AG09309 (cell line): Measurements from ENCODE around the gene CPNE4.

Source experiments
- DNase-seq: peaks from one replicate; pipeline ENCODE4 v3.0.0-alpha.2; 2010; ENCODE audit warnings: low read depth
- H3K4me3 ChIP-seq: 2 replicates; pipeline ENCODE4 v1.5.1; 2011; ENCODE audit warnings: mild to moderate bottlenecking, low read depth, low read length, moderate library complexity; ENCODE audit not compliant: control insufficient read depth
- TF ChIP-seq, protein P1 (sequence below): IDR thresholded peaks from 2 replicates; pipeline ENCODE4 v1.5.1; 2011; ENCODE audit warnings: mild to moderate bottlenecking, low read depth, low read length, inconsistent platforms; ENCODE audit not compliant: insufficient read depth, control insufficient read depth; ENCODE audit errors: missing control alignments

Gene CPNE4

DNA sequence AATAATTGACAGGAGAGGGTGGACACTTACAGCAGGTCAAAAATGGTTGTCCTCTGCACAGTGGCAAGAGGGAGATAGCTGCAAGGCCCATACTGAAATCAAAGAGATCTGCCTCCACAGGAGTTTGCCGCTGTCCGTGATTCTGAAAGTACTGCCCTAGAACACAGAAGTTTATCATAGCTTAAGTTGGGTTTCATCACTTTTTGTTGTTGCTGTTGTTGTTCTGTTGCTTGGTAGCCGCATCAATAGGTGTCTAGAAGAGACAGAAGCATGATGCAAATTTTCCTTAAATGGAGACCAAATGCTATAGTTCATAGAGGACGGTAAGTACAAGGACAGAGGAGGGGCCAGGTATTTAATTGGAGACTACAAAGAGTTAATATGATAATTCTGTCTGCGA lies 412.1 kb downstream of the CPNE4 start:
- H3K4me3 ChIP-seq: no peak overlapping the region
- no peak for DNase-seq

DNA sequence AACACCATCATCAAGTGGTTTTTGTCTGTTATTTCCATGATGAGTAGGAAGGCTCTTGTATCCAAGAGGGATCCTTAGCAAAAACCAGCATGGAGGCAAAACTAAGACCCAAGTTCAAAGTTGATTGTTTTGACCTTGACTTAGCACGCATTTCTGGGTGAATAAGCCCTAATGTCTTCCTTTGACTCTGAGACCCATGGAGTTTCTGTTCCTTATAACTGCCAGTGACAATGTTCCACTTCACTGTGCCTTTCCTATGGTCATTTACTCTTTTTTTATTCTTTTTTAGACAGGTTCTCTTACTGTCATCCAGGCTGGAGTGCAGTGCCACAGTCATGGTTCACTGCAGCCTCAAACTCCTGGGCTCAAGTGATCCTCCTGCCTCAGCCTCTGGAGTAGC lies 413.8 kb downstream of the CPNE4 start:
- H3K4me3 ChIP-seq: no peak overlapping the region
- TF ChIP-seq, protein P1, sequence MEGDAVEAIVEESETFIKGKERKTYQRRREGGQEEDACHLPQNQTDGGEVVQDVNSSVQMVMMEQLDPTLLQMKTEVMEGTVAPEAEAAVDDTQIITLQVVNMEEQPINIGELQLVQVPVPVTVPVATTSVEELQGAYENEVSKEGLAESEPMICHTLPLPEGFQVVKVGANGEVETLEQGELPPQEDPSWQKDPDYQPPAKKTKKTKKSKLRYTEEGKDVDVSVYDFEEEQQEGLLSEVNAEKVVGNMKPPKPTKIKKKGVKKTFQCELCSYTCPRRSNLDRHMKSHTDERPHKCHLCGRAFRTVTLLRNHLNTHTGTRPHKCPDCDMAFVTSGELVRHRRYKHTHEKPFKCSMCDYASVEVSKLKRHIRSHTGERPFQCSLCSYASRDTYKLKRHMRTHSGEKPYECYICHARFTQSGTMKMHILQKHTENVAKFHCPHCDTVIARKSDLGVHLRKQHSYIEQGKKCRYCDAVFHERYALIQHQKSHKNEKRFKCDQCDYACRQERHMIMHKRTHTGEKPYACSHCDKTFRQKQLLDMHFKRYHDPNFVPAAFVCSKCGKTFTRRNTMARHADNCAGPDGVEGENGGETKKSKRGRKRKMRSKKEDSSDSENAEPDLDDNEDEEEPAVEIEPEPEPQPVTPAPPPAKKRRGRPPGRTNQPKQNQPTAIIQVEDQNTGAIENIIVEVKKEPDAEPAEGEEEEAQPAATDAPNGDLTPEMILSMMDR: no peak
- DNase-seq: no peak

More for the DNA sequence above, 412.1 kb downstream of the CPNE4 start:
- TF ChIP-seq, protein P1: no peak

DNA sequence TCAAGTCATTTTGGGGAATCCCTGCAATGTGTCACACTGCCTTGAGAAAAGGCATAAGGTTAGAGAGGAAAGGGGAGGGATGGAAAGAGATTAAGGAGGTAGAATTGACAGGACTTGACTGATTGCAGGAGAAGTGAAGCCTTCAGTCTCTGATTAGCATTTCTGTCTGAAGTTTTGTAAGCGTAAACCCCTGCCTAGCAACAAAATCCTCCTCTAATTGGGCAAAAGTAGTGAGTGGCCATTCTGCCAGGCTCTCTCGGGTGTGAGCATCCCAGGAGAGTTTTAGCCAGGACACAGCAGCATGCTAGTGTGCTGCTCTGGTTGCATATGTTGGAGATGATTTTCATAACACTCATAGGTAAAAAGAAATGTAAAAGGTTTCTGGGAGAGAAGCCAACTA lies 415.0 kb downstream of the CPNE4 start:
- DNase-seq: no peak
- H3K4me3 ChIP-seq: no peak overlapping the region
- TF ChIP-seq, protein P1: no peak

DNA sequence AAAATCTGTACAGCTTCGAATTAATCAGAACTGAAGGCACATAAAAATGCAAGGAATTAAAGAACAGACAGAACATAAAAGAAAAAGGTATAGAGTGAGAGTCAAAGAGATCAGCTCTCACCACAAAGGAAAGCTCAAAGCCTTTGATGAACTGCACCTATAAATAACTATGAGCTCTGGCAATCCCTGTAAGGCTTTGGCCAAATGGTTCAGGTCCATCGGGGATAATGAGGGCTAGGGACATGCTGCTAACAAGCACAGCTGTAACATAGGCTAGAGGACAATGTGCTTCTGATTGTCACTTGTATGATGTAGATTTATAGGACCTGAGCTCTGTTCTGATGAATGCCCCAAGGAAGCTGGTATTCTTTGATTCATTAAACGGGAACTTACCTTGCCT lies 418.1 kb downstream of the CPNE4 start:
- TF ChIP-seq, protein P1: no peak

DNA sequence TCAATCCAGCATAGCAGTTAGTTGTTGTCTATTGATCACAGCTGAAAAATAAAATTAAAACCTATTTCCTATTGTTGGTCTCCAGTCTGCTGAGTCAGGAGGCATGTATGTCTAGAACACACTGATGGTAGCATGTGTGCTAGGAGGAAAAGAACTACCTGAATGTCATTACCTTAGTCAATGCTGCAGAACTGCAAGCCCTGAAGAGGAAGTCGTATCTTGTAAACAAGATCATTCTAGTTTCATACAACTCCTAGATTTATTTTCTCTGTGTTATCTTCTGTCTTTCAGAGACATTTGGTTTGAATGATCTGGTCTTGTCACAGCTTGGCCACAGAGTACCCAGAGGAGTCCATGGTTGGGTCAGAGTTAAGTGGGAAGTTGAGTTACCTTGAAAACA lies 422.1 kb downstream of the CPNE4 start:
- TF ChIP-seq, protein P1: no peak
- no peak for DNase-seq
- no peak overlapping the region for H3K4me3 ChIP-seq

More for the DNA sequence above, 418.1 kb downstream of the CPNE4 start:
- DNase-seq: no peak
- no peak overlapping the region for H3K4me3 ChIP-seq

DNA sequence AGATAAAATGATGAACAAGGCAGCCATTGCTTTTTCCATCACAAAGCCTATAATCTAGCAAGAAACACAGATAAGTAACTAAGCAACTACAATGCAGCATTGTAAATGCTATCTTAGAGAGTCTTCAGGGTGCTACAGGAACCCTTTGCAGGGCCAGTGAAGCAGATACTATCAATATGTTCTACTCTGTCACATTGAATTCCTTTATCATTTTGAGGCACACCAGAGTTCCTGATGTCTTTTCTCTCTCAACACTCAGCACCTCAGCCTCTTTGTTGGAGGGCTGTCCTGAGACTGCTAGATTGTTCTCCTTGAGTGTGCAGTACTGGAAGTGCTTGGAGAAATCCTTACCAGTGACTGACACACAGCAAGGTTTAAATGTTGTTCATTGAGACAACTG lies 424.6 kb downstream of the CPNE4 start:
- no peak overlapping the region for H3K4me3 ChIP-seq
- DNase-seq: no peak
- TF ChIP-seq, protein P1: no peak

DNA sequence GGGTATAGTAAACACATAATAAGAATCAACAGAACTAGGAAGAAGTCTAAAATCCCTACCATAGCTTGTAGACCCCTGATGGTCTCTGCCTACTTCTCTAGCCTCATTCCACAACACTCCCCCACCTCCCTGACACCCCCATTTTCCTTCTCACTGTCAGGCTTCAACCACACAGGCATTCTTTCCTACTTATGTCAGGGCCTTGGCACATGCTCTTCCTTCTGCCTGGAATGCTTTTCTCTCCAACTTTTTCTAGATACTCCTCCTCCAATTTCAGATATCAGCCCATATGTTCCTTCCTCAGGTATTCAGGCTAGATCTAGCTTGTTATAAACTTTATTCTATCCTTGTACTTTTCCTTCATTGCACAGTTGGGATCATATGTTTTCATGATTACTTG lies 426.1 kb downstream of the CPNE4 start:
- TF ChIP-seq, protein P1: no peak
- no peak for DNase-seq
- no peak overlapping the region for H3K4me3 ChIP-seq
